ENCODE results near the gene INPPL1. TPM values are rescaled to one million over a fixed set of nuclear protein-coding genes. Genes with fewer than 3 reads are reported as not detected.
A peak's percentile ranks its signal among the peaks of the same experiment; 100 is the strongest.
"Not testable (repeated sequence)": the region's sequence is repeated elsewhere in the genome, so short reads cannot be mapped to it uniquely, and the experiment has no call there.

The INPPL1 gene, protein sequence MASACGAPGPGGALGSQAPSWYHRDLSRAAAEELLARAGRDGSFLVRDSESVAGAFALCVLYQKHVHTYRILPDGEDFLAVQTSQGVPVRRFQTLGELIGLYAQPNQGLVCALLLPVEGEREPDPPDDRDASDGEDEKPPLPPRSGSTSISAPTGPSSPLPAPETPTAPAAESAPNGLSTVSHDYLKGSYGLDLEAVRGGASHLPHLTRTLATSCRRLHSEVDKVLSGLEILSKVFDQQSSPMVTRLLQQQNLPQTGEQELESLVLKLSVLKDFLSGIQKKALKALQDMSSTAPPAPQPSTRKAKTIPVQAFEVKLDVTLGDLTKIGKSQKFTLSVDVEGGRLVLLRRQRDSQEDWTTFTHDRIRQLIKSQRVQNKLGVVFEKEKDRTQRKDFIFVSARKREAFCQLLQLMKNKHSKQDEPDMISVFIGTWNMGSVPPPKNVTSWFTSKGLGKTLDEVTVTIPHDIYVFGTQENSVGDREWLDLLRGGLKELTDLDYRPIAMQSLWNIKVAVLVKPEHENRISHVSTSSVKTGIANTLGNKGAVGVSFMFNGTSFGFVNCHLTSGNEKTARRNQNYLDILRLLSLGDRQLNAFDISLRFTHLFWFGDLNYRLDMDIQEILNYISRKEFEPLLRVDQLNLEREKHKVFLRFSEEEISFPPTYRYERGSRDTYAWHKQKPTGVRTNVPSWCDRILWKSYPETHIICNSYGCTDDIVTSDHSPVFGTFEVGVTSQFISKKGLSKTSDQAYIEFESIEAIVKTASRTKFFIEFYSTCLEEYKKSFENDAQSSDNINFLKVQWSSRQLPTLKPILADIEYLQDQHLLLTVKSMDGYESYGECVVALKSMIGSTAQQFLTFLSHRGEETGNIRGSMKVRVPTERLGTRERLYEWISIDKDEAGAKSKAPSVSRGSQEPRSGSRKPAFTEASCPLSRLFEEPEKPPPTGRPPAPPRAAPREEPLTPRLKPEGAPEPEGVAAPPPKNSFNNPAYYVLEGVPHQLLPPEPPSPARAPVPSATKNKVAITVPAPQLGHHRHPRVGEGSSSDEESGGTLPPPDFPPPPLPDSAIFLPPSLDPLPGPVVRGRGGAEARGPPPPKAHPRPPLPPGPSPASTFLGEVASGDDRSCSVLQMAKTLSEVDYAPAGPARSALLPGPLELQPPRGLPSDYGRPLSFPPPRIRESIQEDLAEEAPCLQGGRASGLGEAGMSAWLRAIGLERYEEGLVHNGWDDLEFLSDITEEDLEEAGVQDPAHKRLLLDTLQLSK
- total RNA-seq, result 77.6 TPM

- DNase-seq, result peak; percentile 81
These were observed at the start of gene INPPL1 for GRCh38 chr11:72224564-72225410. Gene INPPL1, plus strand, starts transcription at chr11:72224767. Its CDS starts 218 bp downstream, at chr11:72224985.

GRCh38 chr11:72177656-72178055 lies 46.9 kb upstream of the INPPL1 start:
- no peak for DNase-seq

GRCh38 chr11:72179049-72179803 lies 45.3 kb upstream of the INPPL1 start:
- DNase-seq, result no peak

GRCh38 chr11:72179804-72180396 lies 44.7 kb upstream of the INPPL1 start:
- no peak for DNase-seq

GRCh38 chr11:72180892-72181552 lies 43.5 kb upstream of the INPPL1 start:
- DNase-seq, result peak; percentile 27

GRCh38 chr11:72181553-72181958 lies 43.0 kb upstream of the INPPL1 start:
- not testable (repeated sequence) for DNase-seq

- DNase-seq, result no peak
These were observed 36.3 kb upstream of the INPPL1 start for GRCh38 chr11:72188267-72188666.

DNA sequence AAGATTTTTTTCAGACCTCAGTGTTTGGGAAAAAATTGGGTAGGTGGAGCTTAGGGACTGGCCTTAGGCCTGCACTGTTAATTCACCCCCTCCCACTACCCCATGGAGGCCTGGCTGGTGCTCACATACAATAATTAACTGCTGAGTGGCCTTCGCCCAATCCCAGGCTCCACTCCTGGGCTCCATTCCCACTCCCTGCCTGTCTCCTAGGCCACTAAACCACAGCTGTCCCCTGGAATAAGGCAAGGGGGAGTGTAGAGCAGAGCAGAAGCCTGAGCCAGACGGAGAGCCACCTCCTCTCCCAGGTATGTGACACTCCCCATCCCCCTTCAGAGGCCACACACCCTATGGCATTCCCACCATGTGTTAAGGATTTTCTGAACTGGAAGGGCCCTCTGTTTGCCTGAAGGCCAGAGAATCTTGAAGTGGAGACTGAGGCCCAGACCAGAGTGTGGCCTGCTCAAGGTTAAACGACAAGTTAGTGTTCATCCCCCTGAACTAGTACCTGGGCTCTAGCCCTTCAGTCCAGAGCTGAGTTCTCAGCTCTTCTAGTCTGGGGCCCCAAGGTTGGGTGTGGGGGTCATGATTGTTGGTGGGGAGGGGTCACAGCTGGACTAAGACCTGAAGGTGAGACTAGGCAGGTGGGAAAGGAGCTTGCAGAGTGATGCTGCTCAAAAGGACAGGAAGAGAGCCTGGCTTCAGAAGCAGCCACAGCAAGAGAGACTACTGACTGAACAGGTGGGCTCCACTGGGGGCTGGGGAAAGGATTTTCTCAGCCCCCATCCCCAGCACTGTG lies 34.9 kb upstream of the INPPL1 start:
- DNase-seq, result peak; percentile 77

DNA sequence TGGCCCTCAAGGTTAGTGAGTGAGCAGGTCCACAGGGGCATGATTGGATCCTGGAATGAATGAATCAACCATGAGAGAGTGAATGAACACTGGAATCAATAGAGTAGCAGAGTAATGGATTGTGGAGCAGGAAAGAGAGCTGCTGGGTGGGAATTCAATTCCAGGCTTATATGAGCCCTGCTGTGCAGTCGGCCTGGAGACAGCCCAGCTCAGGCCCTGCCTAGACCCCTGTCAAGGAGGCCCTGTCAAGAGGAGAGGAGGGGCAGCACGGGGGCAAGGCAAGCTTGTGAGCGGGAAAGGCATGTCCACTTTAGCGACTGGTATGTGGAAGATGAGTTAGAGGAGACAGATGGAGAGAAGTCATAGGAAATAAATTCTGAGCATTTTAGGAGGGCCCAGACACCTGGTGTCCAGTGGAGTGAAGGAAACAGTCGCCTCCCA lies 33.9 kb upstream of the INPPL1 start:
- peak; percentile 52 for DNase-seq

DNA sequence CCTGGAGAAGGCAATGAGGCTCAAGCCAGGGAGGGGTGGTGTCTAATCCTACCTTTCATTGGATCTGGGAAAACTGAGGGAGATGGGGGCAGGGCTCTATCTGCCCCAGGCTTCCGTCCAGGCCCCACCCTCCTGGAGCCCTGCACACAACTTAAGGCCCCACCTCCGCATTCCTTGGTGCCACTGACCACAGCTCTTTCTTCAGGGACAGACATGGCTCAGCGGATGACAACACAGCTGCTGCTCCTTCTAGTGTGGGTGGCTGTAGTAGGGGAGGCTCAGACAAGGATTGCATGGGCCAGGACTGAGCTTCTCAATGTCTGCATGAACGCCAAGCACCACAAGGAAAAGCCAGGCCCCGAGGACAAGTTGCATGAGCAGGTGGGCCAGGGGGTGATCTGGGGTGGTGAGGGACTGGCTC lies 32.6 kb upstream of the INPPL1 start, which contains the start of gene FOLR1:
Gene FOLR1 (plus strand): TSS at position 180 of the 421 bp plus-strand sequence. CDS start 34 bp downstream, at position 214.
- DNase-seq, result peak; percentile 59

GRCh38 chr11:72195518-72196270 lies 28.9 kb upstream of the INPPL1 start:
- DNase-seq, result no peak

DNA sequence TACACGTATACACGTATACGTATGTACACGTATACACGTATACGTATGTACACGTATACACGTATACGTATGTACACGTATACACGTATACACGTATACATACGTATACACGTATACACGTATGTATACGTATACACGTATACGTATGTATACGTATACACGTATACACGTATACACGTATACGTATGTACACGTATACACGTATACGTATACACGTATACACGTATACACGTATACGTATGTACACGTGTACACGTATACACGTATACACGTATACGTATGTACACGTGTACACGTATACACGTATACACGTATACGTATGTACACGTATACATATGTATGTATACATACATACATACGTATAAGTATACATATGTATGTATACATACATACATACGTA lies 23.1 kb upstream of the INPPL1 start:
- DNase-seq, result not testable (repeated sequence)

GRCh38 chr11:72202571-72202970 lies 22.0 kb upstream of the INPPL1 start:
- no peak for DNase-seq

DNA sequence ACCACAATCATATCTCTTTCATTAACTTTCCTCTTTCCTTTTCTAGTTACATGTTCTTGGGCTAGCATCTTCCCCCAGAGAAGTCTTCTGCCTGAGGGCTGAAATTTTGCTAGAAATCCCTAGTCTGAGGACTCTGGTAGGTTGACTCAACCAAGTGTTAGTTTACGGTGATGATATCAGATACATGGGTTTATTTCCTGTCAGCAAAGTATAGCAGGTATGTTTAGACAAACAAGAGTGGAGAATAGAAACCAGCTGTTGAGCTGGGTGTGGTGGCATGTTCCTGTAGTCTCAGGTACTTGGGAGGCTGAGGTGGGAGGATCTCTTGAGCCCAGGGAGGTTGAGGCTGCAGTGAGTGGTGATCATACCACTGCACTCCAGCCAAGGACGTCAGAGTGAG lies 21.4 kb upstream of the INPPL1 start:
- DNase-seq, result no peak

- no peak for DNase-seq
These were observed 19.7 kb upstream of the INPPL1 start for GRCh38 chr11:72204886-72205285.

DNA sequence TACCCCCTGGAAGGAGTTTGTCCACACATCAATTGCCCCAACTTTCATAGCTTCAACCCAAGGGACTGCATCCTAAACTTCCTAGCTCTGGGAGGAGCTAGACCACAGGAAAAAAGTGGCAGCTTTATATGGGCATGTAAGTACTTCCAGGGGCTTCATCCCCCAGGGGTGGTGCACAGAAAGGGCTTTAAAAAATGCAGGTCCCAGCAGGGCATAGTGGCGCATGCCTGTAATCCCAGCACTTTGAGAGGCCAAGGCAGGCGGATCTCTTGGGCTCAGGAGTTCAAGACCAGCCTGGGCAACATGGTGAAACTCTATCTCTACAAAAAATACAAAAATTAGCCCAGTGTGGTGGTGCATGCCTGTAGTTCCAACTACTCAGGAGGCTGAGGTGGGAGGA lies 17.8 kb upstream of the INPPL1 start:
- DNase-seq, result not testable (repeated sequence)

DNA sequence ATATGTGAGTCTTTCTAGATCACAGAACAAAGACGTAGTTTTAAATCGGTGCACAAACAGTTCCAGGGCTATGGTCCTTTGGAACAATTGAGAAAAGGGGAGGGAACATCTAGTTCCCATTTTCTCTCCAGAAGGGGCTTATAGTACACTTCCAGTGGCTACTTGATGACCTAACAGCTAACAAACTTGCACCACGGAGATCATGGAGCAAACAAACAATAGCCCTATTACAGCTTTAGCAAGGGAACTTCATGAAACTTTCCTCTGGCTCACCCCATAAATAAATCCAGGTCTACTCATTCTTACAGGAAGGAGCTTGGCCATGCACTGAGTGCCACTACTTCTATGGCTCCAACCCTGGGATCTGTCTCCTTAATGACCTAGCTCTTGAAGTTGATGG lies 16.3 kb upstream of the INPPL1 start:
- DNase-seq, result no peak

DNA sequence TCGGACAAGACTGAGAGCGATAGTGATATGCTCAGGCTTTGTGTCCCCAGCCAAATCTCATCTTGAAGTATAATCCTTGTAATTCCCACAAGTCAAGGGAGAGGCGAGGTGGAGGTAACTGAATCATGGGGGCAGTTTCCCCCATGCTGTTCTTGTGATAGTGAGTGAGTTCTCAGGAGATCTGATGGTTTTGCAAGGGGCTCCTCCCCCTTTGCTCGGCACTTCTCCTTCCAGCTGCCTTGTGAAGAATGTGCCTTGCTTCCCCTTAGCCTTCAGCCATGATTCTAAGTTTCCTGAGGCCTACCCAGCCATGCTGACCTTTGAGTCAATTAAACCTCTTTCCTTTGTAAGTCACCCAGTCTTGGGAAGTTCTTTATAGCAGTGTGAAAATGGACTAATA lies 15.5 kb upstream of the INPPL1 start:
- no peak for DNase-seq
